Tibial nerve (tissue), 3 donors: ENCODE measurements around the gene DENND2C.

ENCODE experiments used
- CTCF ChIP-seq, 5 experiments: fragments of 200-600 bp in 3 of 5; fragments of 450-650 bp in 2 of 5; sonication (generic) in 3 of 5; IDR thresholded peaks; one replicate each; pipeline ENCODE4 v1.5.1; 2016 to 2019; ENCODE audit warnings: antibody characterized with exemption in 5 of 5, mild to moderate bottlenecking in 3 of 5, moderate library complexity in 2 of 5
- POLR2A ChIP-seq, 2 donors: fragments of 450-650 bp; IDR thresholded peaks; one replicate each; pipeline ENCODE4 v1.6.1; 2017; ENCODE audit warnings: antibody characterized with exemption in 2 of 2, mild to moderate bottlenecking in 2 of 2, moderate library complexity in 2 of 2

- TF ChIP-seq POLR2A (IDR thresholded peaks at IDR 0.05): no peak
- no peak for TF ChIP-seq CTCF (IDR thresholded peaks at IDR 0.05)
Measured at GRCh38 chr1:114552106-114552639, 117.7 kb downstream of the DENND2C start.
